Measurements from ENCODE around the gene SLC46A2.

The SLC46A2 gene

GRCh38 chr9:112905084-112905483, 14.4 kb upstream of the SLC46A2 start:
- H2AK5ac ChIP-seq (ENCODE audit: low read length), result no peak overlapping the region
- H3K4me2 ChIP-seq (ENCODE audit: low read length), result no peak overlapping the region
- no peaks in the 10 kb centered on the region for H3K4me1 ChIP-seq (ENCODE audit: control insufficient read depth, low read depth, low read length)
- DNase-seq, result no peak
- no peak overlapping the region for H3K4ac ChIP-seq (ENCODE audit: low read depth, low read length)
- H2BK15ac ChIP-seq (replicated peaks; ENCODE audit: low read depth), result no peak overlapping the region
- no peak overlapping the region for H3K9ac ChIP-seq (ENCODE audit: low read length)
- no peak overlapping the region for H4K5ac ChIP-seq (ENCODE audit: low read length)
- no peaks in the 10 kb centered on the region for H3K36me3 ChIP-seq (ENCODE audit: control insufficient read depth, insufficient read depth, low read length)
- H3K18ac ChIP-seq (ENCODE audit: low read length), result no peak overlapping the region
- no peak overlapping the region for H4K8ac ChIP-seq (ENCODE audit: low read depth, low read length)
- no peak overlapping the region for H2BK5ac ChIP-seq (ENCODE audit: low read length)
- H3K79me1 ChIP-seq (ENCODE audit: low read length), result no peaks in the 10 kb centered on the region
- H2BK120ac ChIP-seq (ENCODE audit: low read depth, low read length), result no peak overlapping the region
- H3K4me3 ChIP-seq (ENCODE audit: low read length), result no peak overlapping the region
- H3K23ac ChIP-seq (ENCODE audit: low read length), result no peak overlapping the region
- H3K27me3 ChIP-seq (ENCODE audit: insufficient read depth, low read length, poor library complexity), result no peaks in the 10 kb centered on the region
- no peaks in the 10 kb centered on the region for H3K79me2 ChIP-seq (ENCODE audit: control insufficient read depth, insufficient read depth, low read length)
- no peak overlapping the region for H3K27ac ChIP-seq (ENCODE audit: low read depth, low read length)
- WGBS (ENCODE audit: extremely low coverage, insufficient coverage, low lambda C conversion rate), result no CpG with 5 or more reads among the region's 4 CpGs
- no peak overlapping the region for H3K56ac ChIP-seq (ENCODE audit: low read length)

- Histone ChIP-seq H3K9ac (ENCODE audit: low read length) (no peak overlapping the region), H3K18ac (ENCODE audit: low read length) (no peak overlapping the region), H4K5ac (ENCODE audit: low read length) (no peak overlapping the region), H3K4me2 (ENCODE audit: low read length) (no peak overlapping the region), H2BK15ac (replicated peaks; ENCODE audit: low read depth) (no peak overlapping the region), H2BK5ac (ENCODE audit: low read length) (no peak overlapping the region), H3K4me3 (ENCODE audit: low read length) (no peak overlapping the region), H3K27ac (ENCODE audit: low read depth, low read length) (no peak overlapping the region), H3K36me3 (ENCODE audit: control insufficient read depth, insufficient read depth, low read length) (no peaks in the 10 kb centered on the region), H3K4ac (ENCODE audit: low read depth, low read length) (no peak overlapping the region), H3K79me1 (ENCODE audit: low read length) (no peaks in the 10 kb centered on the region), H3K23ac (ENCODE audit: low read length) (no peak overlapping the region), H3K4me1 (ENCODE audit: control insufficient read depth, low read depth, low read length) (no peaks in the 10 kb centered on the region), H4K8ac (ENCODE audit: low read depth, low read length) (no peak overlapping the region), H3K79me2 (ENCODE audit: control insufficient read depth, insufficient read depth, low read length) (no peaks in the 10 kb centered on the region), H2BK120ac (ENCODE audit: low read depth, low read length) (no peak overlapping the region), H3K27me3 (ENCODE audit: insufficient read depth, low read length, poor library complexity) (no peaks in the 10 kb centered on the region), H2AK5ac (ENCODE audit: low read length) (no peak overlapping the region), H3K56ac (ENCODE audit: low read length) (no peak overlapping the region)
- no CpG with 5 or more reads among the region's 1 CpG for WGBS (ENCODE audit: extremely low coverage, insufficient coverage, low lambda C conversion rate)
- no peak for DNase-seq
Observed at GRCh38 chr9:112900901-112901300, 10.2 kb upstream of the SLC46A2 start.

- no peaks in the 10 kb centered on the region for H3K36me3 ChIP-seq (ENCODE audit: control insufficient read depth, insufficient read depth, low read length)
- WGBS (ENCODE audit: extremely low coverage, insufficient coverage, low lambda C conversion rate), result no CpG with 5 or more reads among the region's 4 CpGs
- H3K79me2 ChIP-seq (ENCODE audit: control insufficient read depth, insufficient read depth, low read length), result no peaks in the 10 kb centered on the region
- no peak overlapping the region for H2BK5ac ChIP-seq (ENCODE audit: low read length)
- no peak overlapping the region for H2AK5ac ChIP-seq (ENCODE audit: low read length)
- no peak overlapping the region for H3K4ac ChIP-seq (ENCODE audit: low read depth, low read length)
- H3K27ac ChIP-seq (ENCODE audit: low read depth, low read length), result no peak overlapping the region
- no peaks in the 10 kb centered on the region for H3K27me3 ChIP-seq (ENCODE audit: insufficient read depth, low read length, poor library complexity)
- no peak overlapping the region for H3K56ac ChIP-seq (ENCODE audit: low read length)
- H3K4me2 ChIP-seq (ENCODE audit: low read length), result no peak overlapping the region
- H2BK120ac ChIP-seq (ENCODE audit: low read depth, low read length), result no peak overlapping the region
- DNase-seq, result no peak
- no peak overlapping the region for H3K4me3 ChIP-seq (ENCODE audit: low read length)
- H3K23ac ChIP-seq (ENCODE audit: low read length), result no peak overlapping the region
- H4K8ac ChIP-seq (ENCODE audit: low read depth, low read length), result no peak overlapping the region
- H3K18ac ChIP-seq (ENCODE audit: low read length), result no peak overlapping the region
- no peak overlapping the region for H3K9ac ChIP-seq (ENCODE audit: low read length)
- H4K5ac ChIP-seq (ENCODE audit: low read length), result no peak overlapping the region
- H2BK15ac ChIP-seq (replicated peaks; ENCODE audit: low read depth), result no peak overlapping the region
- no peaks in the 10 kb centered on the region for H3K4me1 ChIP-seq (ENCODE audit: control insufficient read depth, low read depth, low read length)
- no peaks in the 10 kb centered on the region for H3K79me1 ChIP-seq (ENCODE audit: low read length)
Observed at GRCh38 chr9:112900488-112900887, 9.8 kb upstream of the SLC46A2 start.

GRCh38 chr9:112898872-112899311, 8.2 kb upstream of the SLC46A2 start:
- Histone ChIP-seq H3K23ac (ENCODE audit: low read length) (no peak overlapping the region), H3K4me1 (ENCODE audit: control insufficient read depth, low read depth, low read length) (no peaks in the 10 kb centered on the region), H4K8ac (ENCODE audit: low read depth, low read length) (no peak overlapping the region), H2AK5ac (ENCODE audit: low read length) (no peak overlapping the region), H2BK15ac (replicated peaks; ENCODE audit: low read depth) (no peak overlapping the region), H3K56ac (ENCODE audit: low read length) (no peak overlapping the region), H3K27ac (ENCODE audit: low read depth, low read length) (no peak overlapping the region), H3K4me2 (ENCODE audit: low read length) (no peak overlapping the region), H4K5ac (ENCODE audit: low read length) (no peak overlapping the region), H3K79me1 (ENCODE audit: low read length) (no peaks in the 10 kb centered on the region), H3K27me3 (ENCODE audit: insufficient read depth, low read length, poor library complexity) (no peaks in the 10 kb centered on the region), H3K36me3 (ENCODE audit: control insufficient read depth, insufficient read depth, low read length) (no peaks in the 10 kb centered on the region), H2BK5ac (ENCODE audit: low read length) (no peak overlapping the region), H2BK120ac (ENCODE audit: low read depth, low read length) (no peak overlapping the region), H3K4ac (ENCODE audit: low read depth, low read length) (no peak overlapping the region), H3K79me2 (ENCODE audit: control insufficient read depth, insufficient read depth, low read length) (no peaks in the 10 kb centered on the region), H3K18ac (ENCODE audit: low read length) (no peak overlapping the region), H3K9ac (ENCODE audit: low read length) (no peak overlapping the region), H3K4me3 (ENCODE audit: low read length) (no peak overlapping the region)
- WGBS (ENCODE audit: extremely low coverage, insufficient coverage, low lambda C conversion rate), result no CpG with 5 or more reads among the region's 6 CpGs
- no peak for DNase-seq

- H3K4ac ChIP-seq (ENCODE audit: low read depth, low read length), result no peak overlapping the region
- H2BK120ac ChIP-seq (ENCODE audit: low read depth, low read length), result no peak overlapping the region
- no peak overlapping the region for H3K56ac ChIP-seq (ENCODE audit: low read length)
- no peaks in the 10 kb centered on the region for H3K4me1 ChIP-seq (ENCODE audit: control insufficient read depth, low read depth, low read length)
- no peak overlapping the region for H2BK15ac ChIP-seq (replicated peaks; ENCODE audit: low read depth)
- no peak overlapping the region for H3K4me3 ChIP-seq (ENCODE audit: low read length)
- H4K5ac ChIP-seq (ENCODE audit: low read length), result no peak overlapping the region
- no CpG with 5 or more reads among the region's 3 CpGs for WGBS (ENCODE audit: extremely low coverage, insufficient coverage, low lambda C conversion rate)
- no peak overlapping the region for H2AK5ac ChIP-seq (ENCODE audit: low read length)
- no peak overlapping the region for H4K8ac ChIP-seq (ENCODE audit: low read depth, low read length)
- no peak overlapping the region for H3K9ac ChIP-seq (ENCODE audit: low read length)
- no peak overlapping the region for H3K27ac ChIP-seq (ENCODE audit: low read depth, low read length)
- H3K18ac ChIP-seq (ENCODE audit: low read length), result no peak overlapping the region
- H3K79me1 ChIP-seq (ENCODE audit: low read length), result no peaks in the 10 kb centered on the region
- H3K36me3 ChIP-seq (ENCODE audit: control insufficient read depth, insufficient read depth, low read length), result no peaks in the 10 kb centered on the region
- H2BK5ac ChIP-seq (ENCODE audit: low read length), result no peak overlapping the region
- no peak for DNase-seq
- H3K23ac ChIP-seq (ENCODE audit: low read length), result no peak overlapping the region
- H3K27me3 ChIP-seq (ENCODE audit: insufficient read depth, low read length, poor library complexity), result no peaks in the 10 kb centered on the region
- H3K4me2 ChIP-seq (ENCODE audit: low read length), result no peak overlapping the region
- no peaks in the 10 kb centered on the region for H3K79me2 ChIP-seq (ENCODE audit: control insufficient read depth, insufficient read depth, low read length)
Observed at GRCh38 chr9:112896131-112896530, 5.5 kb upstream of the SLC46A2 start.

- no peak overlapping the region for H2BK5ac ChIP-seq (ENCODE audit: low read length)
- H3K27ac ChIP-seq (ENCODE audit: low read depth, low read length), result no peak overlapping the region
- H3K27me3 ChIP-seq (ENCODE audit: insufficient read depth, low read length, poor library complexity), result no peaks in the 10 kb centered on the region
- no peak overlapping the region for H3K18ac ChIP-seq (ENCODE audit: low read length)
- no peak overlapping the region for H3K56ac ChIP-seq (ENCODE audit: low read length)
- H3K36me3 ChIP-seq (ENCODE audit: control insufficient read depth, insufficient read depth, low read length), result no peaks in the 10 kb centered on the region
- H3K79me1 ChIP-seq (ENCODE audit: low read length), result no peaks in the 10 kb centered on the region
- H3K9ac ChIP-seq (ENCODE audit: low read length), result no peak overlapping the region
- WGBS (ENCODE audit: extremely low coverage, insufficient coverage, low lambda C conversion rate), result no CpG with 5 or more reads among the region's 1 CpG
- no peaks in the 10 kb centered on the region for H3K4me1 ChIP-seq (ENCODE audit: control insufficient read depth, low read depth, low read length)
- no peak overlapping the region for H3K23ac ChIP-seq (ENCODE audit: low read length)
- H2AK5ac ChIP-seq (ENCODE audit: low read length), result no peak overlapping the region
- H3K4me3 ChIP-seq (ENCODE audit: low read length), result no peak overlapping the region
- no peak overlapping the region for H3K4ac ChIP-seq (ENCODE audit: low read depth, low read length)
- no peak overlapping the region for H3K4me2 ChIP-seq (ENCODE audit: low read length)
- DNase-seq, result no peak
- no peak overlapping the region for H4K5ac ChIP-seq (ENCODE audit: low read length)
- no peak overlapping the region for H4K8ac ChIP-seq (ENCODE audit: low read depth, low read length)
- H2BK15ac ChIP-seq (replicated peaks; ENCODE audit: low read depth), result no peak overlapping the region
- no peak overlapping the region for H2BK120ac ChIP-seq (ENCODE audit: low read depth, low read length)
- no peaks in the 10 kb centered on the region for H3K79me2 ChIP-seq (ENCODE audit: control insufficient read depth, insufficient read depth, low read length)
Observed at GRCh38 chr9:112894699-112895098, 4.0 kb upstream of the SLC46A2 start.
